RWPE2 (cell line): ENCODE measurements around the gene TLK2.
A peak's percentile ranks its signal among the peaks of the same experiment; 100 is the strongest.
"Not testable (repeated sequence)": the region's sequence is repeated elsewhere in the genome, so short reads cannot be mapped to it uniquely, and the experiment has no call there.

ENCODE experiments used
- ATAC-seq: fragments of 200-7000 bp; cut with Tn5 transposase; 3 replicates; pipeline ENCODE4 v1.9.1; 2021; ENCODE audit warnings: low read depth
- DNase-seq: peaks from one replicate; pipeline ENCODE4 v3.0.0-alpha.2; 2020; ENCODE audit warnings: low spot score
- H3K27ac ChIP-seq: fragments of 450-650 bp; 2 replicates; pipeline ENCODE4 v1.5.1; 2017; ENCODE audit warnings: mild to moderate bottlenecking; ENCODE audit not compliant: poor library complexity, severe bottlenecking
- H3K27me3 ChIP-seq: fragments of 250-450 bp; sonication (Bioruptor Pico); 2 replicates; pipeline ENCODE4 v1.5.1; 2021; ENCODE audit warnings: mild to moderate bottlenecking, moderate library complexity; ENCODE audit not compliant: insufficient read depth, poor library complexity, severe bottlenecking
- H3K36me3 ChIP-seq: fragments of 250-450 bp; sonication (Bioruptor Pico); 2 replicates; pipeline ENCODE4 v1.5.1; 2020; ENCODE audit warnings: low read depth, mild to moderate bottlenecking, moderate library complexity
- H3K4me1 ChIP-seq: fragments of 250-450 bp; sonication (Bioruptor Pico); 2 replicates; pipeline ENCODE4 v1.5.1; 2021; ENCODE audit warnings: mild to moderate bottlenecking, moderate library complexity; ENCODE audit not compliant: insufficient read depth, poor library complexity, severe bottlenecking
- H3K4me3 ChIP-seq: fragments of 250-450 bp; sonication (Bioruptor Pico); 2 replicates; pipeline ENCODE4 v1.5.1; 2021; ENCODE audit warnings: mild to moderate bottlenecking, moderate library complexity; ENCODE audit not compliant: severe bottlenecking
- H3K9me3 ChIP-seq: fragments of 250-450 bp; sonication (Bioruptor Pico); 2 replicates; pipeline ENCODE4 v1.5.1; 2021; ENCODE audit warnings: mild to moderate bottlenecking, moderate library complexity; ENCODE audit not compliant: severe bottlenecking
- CTCF ChIP-seq: fragments of 450-650 bp; IDR thresholded peaks from one replicate; pipeline ENCODE4 v1.5.1; 2017; ENCODE audit warnings: mild to moderate bottlenecking, moderate library complexity; ENCODE audit not compliant: poor library complexity, severe bottlenecking

TLK2 gene

GRCh38 chr17:62552851-62553659 is 74.4 kb downstream of the TLK2 start:
- not testable (repeated sequence) for DNase-seq, H3K9me3 ChIP-seq, H3K27me3 ChIP-seq, H3K4me1 ChIP-seq
- H3K4me3 ChIP-seq: peak overlapping the region; percentile 5
- peak overlapping the region; percentile 35 for H3K27ac ChIP-seq
- peaks cover 23% of the 10 kb centered on the region for H3K36me3 ChIP-seq
- peak; percentile 95 for ATAC-seq
- peak; percentile 85 for TF ChIP-seq CTCF

GRCh38 chr17:62557532-62557931 is 78.9 kb downstream of the TLK2 start:
- DNase-seq, ATAC-seq, H3K27me3 ChIP-seq, H3K27ac ChIP-seq, H3K4me3 ChIP-seq, H3K9me3 ChIP-seq: not testable (repeated sequence)
- peaks cover 50% of the 10 kb centered on the region for H3K36me3 ChIP-seq
- H3K4me1 ChIP-seq: peaks cover 25% of the 10 kb centered on the region

- H3K36me3 ChIP-seq: peaks cover 58% of the 10 kb centered on the region
- not testable (repeated sequence) for ATAC-seq, H3K27me3 ChIP-seq, DNase-seq, H3K9me3 ChIP-seq, H3K27ac ChIP-seq, H3K4me3 ChIP-seq
- H3K4me1 ChIP-seq: peaks cover 25% of the 10 kb centered on the region
These were observed 80.3 kb downstream of the TLK2 start for GRCh38 chr17:62558941-62559340.

GRCh38 chr17:62560971-62561370 is 82.3 kb downstream of the TLK2 start:
- not testable (repeated sequence) for H3K27me3 ChIP-seq, DNase-seq, H3K9me3 ChIP-seq, H3K4me3 ChIP-seq, ATAC-seq, H3K27ac ChIP-seq
- peaks cover 44% of the 10 kb centered on the region for H3K4me1 ChIP-seq
- peaks cover 59% of the 10 kb centered on the region for H3K36me3 ChIP-seq

- ATAC-seq (no peak), DNase-seq (no peak)
- Histone ChIP-seq H3K9me3 (no peaks in the 10 kb centered on the region), H3K27ac (peak overlapping the region; percentile 98), H3K36me3 (peaks cover 67% of the 10 kb centered on the region), H3K4me3 (no peak overlapping the region), H3K27me3 (no peaks in the 10 kb centered on the region), H3K4me1 (peaks cover 54% of the 10 kb centered on the region)
- no peak for TF ChIP-seq CTCF
These were observed 84.0 kb downstream of the TLK2 start for GRCh38 chr17:62562656-62563055.

- H3K27me3 ChIP-seq: no peaks in the 10 kb centered on the region
- ATAC-seq (peak; percentile 89), DNase-seq (peak; percentile 65)
- peaks cover 60% of the 10 kb centered on the region for H3K36me3 ChIP-seq
- H3K9me3 ChIP-seq: no peaks in the 10 kb centered on the region
- H3K4me1 ChIP-seq: peaks cover 48% of the 10 kb centered on the region
- TF ChIP-seq CTCF: no peak
- peak overlapping the region; percentile 98 for H3K27ac ChIP-seq
- no peak overlapping the region for H3K4me3 ChIP-seq
These were observed 87.2 kb downstream of the TLK2 start for GRCh38 chr17:62565817-62566216.
